GM23248 (cell line): ENCODE results near the gene NCK2.

Source experiments
- EZH2 ChIP-seq: fragments of 200-600 bp; sonication (generic); IDR thresholded peaks from 2 replicates; pipeline ENCODE4 v1.6.1; 2018; ENCODE audit warnings: antibody characterized with exemption, mild to moderate bottlenecking; ENCODE audit not compliant: insufficient read depth, poor library complexity, severe bottlenecking
- EZH2phosphoT487 ChIP-seq: fragments of 200-600 bp; sonication (generic); IDR thresholded peaks from 2 replicates; pipeline ENCODE4 v1.6.1; 2018; ENCODE audit warnings: antibody characterized with exemption, moderate library complexity, mild to moderate bottlenecking, low read depth; ENCODE audit not compliant: insufficient read depth

- TF ChIP-seq EZH2phosphoT487 (no peak), EZH2 (no peak)
These were observed 25.7 kb upstream of the NCK2 start for GRCh38 chr2:105718846-105719481.
